Measurements from ENCODE around the gene MED25. TPM values are rescaled to one million over a fixed set of nuclear protein-coding genes. Genes with fewer than 3 reads are reported as not detected.
A peak's percentile ranks its signal among the peaks of the same experiment; 100 is the strongest.

The MED25 gene
- total RNA-seq, 1 experiment from 2014 or later: 93.0 TPM

DNA sequence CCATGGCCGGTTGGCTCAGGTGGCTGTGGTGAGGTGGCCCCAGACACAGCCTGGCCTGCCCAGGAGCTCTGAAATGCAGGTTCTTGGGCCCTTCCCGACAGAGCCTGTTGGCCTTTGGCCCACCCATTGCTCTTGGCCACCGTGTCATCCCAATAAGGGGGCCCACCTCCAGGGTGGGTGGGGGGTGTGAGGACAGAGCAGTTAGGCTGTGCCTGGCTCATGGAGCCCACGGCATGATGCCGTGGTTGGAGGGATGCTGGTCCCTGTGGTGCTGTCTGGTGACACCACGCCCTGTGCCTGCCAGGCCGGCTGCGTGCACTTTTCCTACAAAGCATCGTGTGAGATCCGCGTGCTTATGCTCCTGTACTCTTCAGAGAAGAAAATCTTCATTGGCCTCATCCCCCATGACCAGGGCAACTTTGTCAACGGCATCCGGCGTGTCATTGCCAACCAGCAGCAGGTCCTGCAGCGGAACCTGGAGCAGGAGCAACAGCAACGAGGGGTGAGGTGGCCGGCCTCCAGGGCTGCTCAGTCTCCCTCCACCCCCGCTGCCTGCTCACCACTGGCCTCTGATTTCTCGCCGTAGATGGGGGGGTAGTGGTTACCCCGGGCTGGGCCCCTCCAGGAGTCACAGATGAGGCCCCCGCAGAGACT lies 41.7 kb downstream of the MED25 start:
- intact Hi-C loops (cut with micrococcal nuclease; ENCODE audit: unreplicated experiment): no loop called here
- Histone ChIP-seq H3K4me1 (ENCODE audit: insufficient read depth, low read length, poor library complexity, severe bottlenecking) (peaks cover 5% of the 10 kb centered on the region), H3K4me3 (ENCODE audit: low read depth, low read length, poor library complexity, severe bottlenecking) (no peak overlapping the region), H3K27ac (ENCODE audit: low read depth, low read length, poor library complexity, severe bottlenecking) (no peak overlapping the region), H3K9me3 (ENCODE audit: low read depth, low read length, poor library complexity, severe bottlenecking) (no peaks in the 10 kb centered on the region), H3K36me3 (ENCODE audit: insufficient read depth, low read length, poor library complexity, severe bottlenecking) (peaks cover 95% of the 10 kb centered on the region), H3K27me3 (replicated peaks; ENCODE audit: insufficient read depth, low read depth, low read length, poor library complexity) (no peaks in the 10 kb centered on the region)
- TF ChIP-seq, protein P1, sequence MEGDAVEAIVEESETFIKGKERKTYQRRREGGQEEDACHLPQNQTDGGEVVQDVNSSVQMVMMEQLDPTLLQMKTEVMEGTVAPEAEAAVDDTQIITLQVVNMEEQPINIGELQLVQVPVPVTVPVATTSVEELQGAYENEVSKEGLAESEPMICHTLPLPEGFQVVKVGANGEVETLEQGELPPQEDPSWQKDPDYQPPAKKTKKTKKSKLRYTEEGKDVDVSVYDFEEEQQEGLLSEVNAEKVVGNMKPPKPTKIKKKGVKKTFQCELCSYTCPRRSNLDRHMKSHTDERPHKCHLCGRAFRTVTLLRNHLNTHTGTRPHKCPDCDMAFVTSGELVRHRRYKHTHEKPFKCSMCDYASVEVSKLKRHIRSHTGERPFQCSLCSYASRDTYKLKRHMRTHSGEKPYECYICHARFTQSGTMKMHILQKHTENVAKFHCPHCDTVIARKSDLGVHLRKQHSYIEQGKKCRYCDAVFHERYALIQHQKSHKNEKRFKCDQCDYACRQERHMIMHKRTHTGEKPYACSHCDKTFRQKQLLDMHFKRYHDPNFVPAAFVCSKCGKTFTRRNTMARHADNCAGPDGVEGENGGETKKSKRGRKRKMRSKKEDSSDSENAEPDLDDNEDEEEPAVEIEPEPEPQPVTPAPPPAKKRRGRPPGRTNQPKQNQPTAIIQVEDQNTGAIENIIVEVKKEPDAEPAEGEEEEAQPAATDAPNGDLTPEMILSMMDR (conservative IDR thresholded peaks at IDR 0.05; ENCODE audit: low read depth, low read length): no peak
- no peak for TF ChIP-seq EZH2 (IDR thresholded peaks at IDR 0.05; ENCODE audit: borderline replicate concordance, low read depth, low read length, poor library complexity, severe bottlenecking)
- ChIA-PET POLR2A (ENCODE audit: low non-redundant PET) (no interaction called here), CTCF (no interaction called here)
- no peak for DNase-seq (ENCODE audit: low spot score)
- no TSS peak for BruUV-seq (replicated peaks)

DNA sequence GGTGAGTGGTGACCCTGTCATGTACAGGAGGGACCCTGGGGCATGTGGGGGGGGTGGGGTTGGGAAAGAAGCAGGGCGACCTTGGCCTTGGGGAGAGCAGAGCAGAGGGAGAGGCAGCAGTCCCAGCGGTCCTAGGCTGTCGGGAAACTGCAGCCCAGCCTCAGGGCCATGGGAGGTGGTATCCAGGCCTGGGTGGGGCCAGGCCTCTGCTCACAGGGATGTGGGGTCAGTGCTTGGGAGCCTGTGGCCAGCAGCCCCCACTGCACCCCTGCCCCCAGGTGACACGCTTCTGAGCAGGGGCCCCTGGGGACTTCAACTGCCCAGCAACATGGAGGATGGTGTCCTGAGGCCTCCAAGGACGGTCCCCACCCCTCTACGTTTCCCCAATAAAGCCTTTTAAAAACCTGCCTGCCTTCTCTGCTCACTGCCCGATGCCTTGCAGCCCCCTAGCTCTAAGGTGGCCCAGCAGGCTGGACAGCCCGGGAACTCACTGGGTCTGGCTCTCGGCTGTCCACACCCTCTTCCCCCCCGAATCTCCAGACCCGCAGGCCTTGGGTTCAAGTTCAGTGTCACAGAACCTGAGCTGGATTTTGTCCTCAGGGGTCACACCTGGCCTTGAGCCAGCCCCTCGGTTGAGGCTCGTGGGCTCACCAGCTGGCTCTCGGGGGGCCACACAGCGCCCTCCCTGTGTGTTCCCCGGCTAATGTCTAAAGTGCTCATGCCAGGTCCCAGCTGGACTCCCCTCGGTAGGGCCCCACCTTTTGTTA lies 42.4 kb downstream of the MED25 start:
- TF ChIP-seq EZH2 (IDR thresholded peaks at IDR 0.05; ENCODE audit: borderline replicate concordance, low read depth, low read length, poor library complexity, severe bottlenecking): no peak
- TF ChIP-seq, protein P1 (conservative IDR thresholded peaks at IDR 0.05; ENCODE audit: low read depth, low read length): no peak
- no peak for DNase-seq (ENCODE audit: low spot score)
- ChIA-PET POLR2A (ENCODE audit: low non-redundant PET) (no interaction called here), CTCF (no interaction called here)
- H3K4me1 ChIP-seq (ENCODE audit: insufficient read depth, low read length, poor library complexity, severe bottlenecking): peaks cover 11% of the 10 kb centered on the region
- BruUV-seq (replicated peaks): no TSS peak
- intact Hi-C loops (cut with micrococcal nuclease; ENCODE audit: unreplicated experiment): no loop called here
- H3K27ac ChIP-seq (ENCODE audit: low read depth, low read length, poor library complexity, severe bottlenecking): peak overlapping the region; percentile 37
- H3K9me3 ChIP-seq (ENCODE audit: low read depth, low read length, poor library complexity, severe bottlenecking): no peaks in the 10 kb centered on the region
- H3K4me3 ChIP-seq (ENCODE audit: low read depth, low read length, poor library complexity, severe bottlenecking): no peak overlapping the region
- H3K36me3 ChIP-seq (ENCODE audit: insufficient read depth, low read length, poor library complexity, severe bottlenecking): peaks cover 90% of the 10 kb centered on the region
- H3K27me3 ChIP-seq (replicated peaks; ENCODE audit: insufficient read depth, low read depth, low read length, poor library complexity): no peaks in the 10 kb centered on the region

DNA sequence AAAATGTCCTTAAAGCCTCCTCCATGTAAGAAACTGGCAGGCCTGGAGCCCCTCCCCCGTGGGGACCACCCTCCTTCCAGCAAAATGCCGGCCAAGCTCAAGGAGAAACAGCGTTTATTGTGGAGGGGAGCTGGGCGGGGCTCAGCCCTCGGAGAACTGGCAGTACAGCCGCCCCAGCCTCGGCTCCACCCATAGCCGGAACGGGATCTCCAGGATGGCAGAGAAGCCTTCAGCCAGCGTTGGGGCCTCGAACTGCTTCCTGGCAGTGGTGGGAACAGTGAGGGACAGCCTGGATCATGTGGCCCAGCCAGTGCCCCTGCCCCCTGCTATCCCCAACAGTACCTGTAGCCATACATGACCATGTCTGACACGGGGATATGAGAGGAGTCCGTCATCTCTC lies 43.0 kb downstream of the MED25 start:
- intact Hi-C loops (cut with micrococcal nuclease; ENCODE audit: unreplicated experiment): no loop called here
- H3K4me3 ChIP-seq (ENCODE audit: low read depth, low read length, poor library complexity, severe bottlenecking): no peak overlapping the region
- H3K27me3 ChIP-seq (replicated peaks; ENCODE audit: insufficient read depth, low read depth, low read length, poor library complexity): no peaks in the 10 kb centered on the region
- peak; percentile 79 for DNase-seq (ENCODE audit: low spot score)
- TF ChIP-seq, protein P1 (conservative IDR thresholded peaks at IDR 0.05; ENCODE audit: low read depth, low read length): no peak
- no peak for TF ChIP-seq EZH2 (IDR thresholded peaks at IDR 0.05; ENCODE audit: borderline replicate concordance, low read depth, low read length, poor library complexity, severe bottlenecking)
- peaks cover 17% of the 10 kb centered on the region for H3K4me1 ChIP-seq (ENCODE audit: insufficient read depth, low read length, poor library complexity, severe bottlenecking)
- H3K9me3 ChIP-seq (ENCODE audit: low read depth, low read length, poor library complexity, severe bottlenecking): no peaks in the 10 kb centered on the region
- peak overlapping the region; percentile 37 for H3K27ac ChIP-seq (ENCODE audit: low read depth, low read length, poor library complexity, severe bottlenecking)
- BruUV-seq (replicated peaks): no TSS peak
- POLR2A ChIA-PET (ENCODE audit: low non-redundant PET): no interaction called here
- peaks cover 84% of the 10 kb centered on the region for H3K36me3 ChIP-seq (ENCODE audit: insufficient read depth, low read length, poor library complexity, severe bottlenecking)
- CTCF ChIA-PET: no interaction called here
